MM.1S (cell line): Measurements from ENCODE around the gene TARBP2.

Experiments used
- EZH2 ChIP-seq: fragments of 300-600 bp; sonication (generic); optimal IDR thresholded peaks from 2 replicates; pipeline ENCODE3; 2017; ENCODE audit warnings: low read depth, mild to moderate bottlenecking, antibody characterized with exemption, low read length, mixed read lengths
- TF ChIP-seq, protein P1 (sequence below): fragments of 300-600 bp; sonication (generic); IDR thresholded peaks from 2 replicates; pipeline ENCODE4 v1.5.1; 2016; ENCODE audit warnings: antibody characterized with exemption, low read length, mixed read lengths

DNA sequence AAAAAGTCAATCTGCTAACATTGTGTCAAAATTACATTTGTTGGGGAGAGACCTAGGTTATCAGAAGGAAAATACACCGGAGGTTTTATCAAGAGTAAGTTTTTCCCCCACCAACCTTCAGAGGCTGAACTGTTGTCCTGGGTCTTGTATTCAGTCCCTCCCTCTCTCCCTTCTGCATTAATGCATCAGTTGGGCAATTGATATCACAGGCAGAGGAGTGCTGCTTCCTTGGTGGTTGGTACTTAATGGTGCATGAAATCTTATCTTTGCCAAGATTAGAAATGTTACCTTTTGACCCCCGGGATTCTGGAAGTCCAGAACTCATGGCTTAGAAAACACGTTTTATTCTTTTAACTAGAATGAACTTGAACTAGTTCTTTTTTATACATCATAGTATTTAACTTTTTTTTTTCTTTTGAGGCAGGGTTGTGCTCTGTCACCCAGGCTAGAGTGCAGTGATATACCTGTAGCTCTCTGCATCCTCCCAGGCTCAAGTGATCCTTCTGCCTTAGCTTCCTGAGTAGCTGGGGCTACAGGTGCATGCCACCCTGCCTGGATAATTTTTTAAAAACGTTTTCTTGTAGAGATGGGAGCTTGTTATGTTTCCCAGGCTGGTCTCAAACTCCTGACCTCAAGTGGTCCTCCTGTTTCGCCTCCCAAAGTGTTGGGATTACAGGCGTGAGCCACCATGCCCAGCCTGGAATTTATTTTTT is 44.3 kb upstream of the TARBP2 start:
- TF ChIP-seq, protein P1, sequence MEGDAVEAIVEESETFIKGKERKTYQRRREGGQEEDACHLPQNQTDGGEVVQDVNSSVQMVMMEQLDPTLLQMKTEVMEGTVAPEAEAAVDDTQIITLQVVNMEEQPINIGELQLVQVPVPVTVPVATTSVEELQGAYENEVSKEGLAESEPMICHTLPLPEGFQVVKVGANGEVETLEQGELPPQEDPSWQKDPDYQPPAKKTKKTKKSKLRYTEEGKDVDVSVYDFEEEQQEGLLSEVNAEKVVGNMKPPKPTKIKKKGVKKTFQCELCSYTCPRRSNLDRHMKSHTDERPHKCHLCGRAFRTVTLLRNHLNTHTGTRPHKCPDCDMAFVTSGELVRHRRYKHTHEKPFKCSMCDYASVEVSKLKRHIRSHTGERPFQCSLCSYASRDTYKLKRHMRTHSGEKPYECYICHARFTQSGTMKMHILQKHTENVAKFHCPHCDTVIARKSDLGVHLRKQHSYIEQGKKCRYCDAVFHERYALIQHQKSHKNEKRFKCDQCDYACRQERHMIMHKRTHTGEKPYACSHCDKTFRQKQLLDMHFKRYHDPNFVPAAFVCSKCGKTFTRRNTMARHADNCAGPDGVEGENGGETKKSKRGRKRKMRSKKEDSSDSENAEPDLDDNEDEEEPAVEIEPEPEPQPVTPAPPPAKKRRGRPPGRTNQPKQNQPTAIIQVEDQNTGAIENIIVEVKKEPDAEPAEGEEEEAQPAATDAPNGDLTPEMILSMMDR, result no peak
- TF ChIP-seq EZH2, result no peak
